VCaP (cell line): ENCODE data around the gene NBPF1.
"Not testable (repeated sequence)": the region's sequence is repeated elsewhere in the genome, so short reads cannot be mapped to it uniquely, and the experiment has no call there.

Experiments
- H3K27ac ChIP-seq: fragments of 450-650 bp; 2 replicates; pipeline ENCODE4 v1.5.1; 2017
- CTCF ChIP-seq: fragments of 450-650 bp; conservative IDR thresholded peaks from 2 replicates; pipeline ENCODE4 v1.5.1; 2017; ENCODE audit warnings: mild to moderate bottlenecking, moderate library complexity

Gene NBPF1

GRCh38 chr1:16612332-16613172 lies 812 bp downstream of the NBPF1 start:
- peak overlapping the region; percentile 88 for H3K27ac ChIP-seq
- TF ChIP-seq CTCF, result no peak

- H3K27ac ChIP-seq, result peak overlapping the region; percentile 88
Observed at GRCh38 chr1:16611981-16612331, 1.4 kb downstream of the NBPF1 start.

- H3K27ac ChIP-seq, result not testable (repeated sequence)
Observed at GRCh38 chr1:16611164-16611563, 2.2 kb downstream of the NBPF1 start.

GRCh38 chr1:16610553-16610952 lies 2.8 kb downstream of the NBPF1 start:
- H3K27ac ChIP-seq, result not testable (repeated sequence)

- H3K27ac ChIP-seq, result not testable (repeated sequence)
Observed at GRCh38 chr1:16609761-16610160, 3.6 kb downstream of the NBPF1 start.

- peak overlapping the region; percentile 70 for H3K27ac ChIP-seq
- no peak for TF ChIP-seq CTCF
Observed at GRCh38 chr1:16608838-16609560, 4.4 kb downstream of the NBPF1 start.

- peak overlapping the region; percentile 70 for H3K27ac ChIP-seq
Observed at GRCh38 chr1:16607853-16608815, 5.2 kb downstream of the NBPF1 start.

GRCh38 chr1:16607433-16607851 lies 5.9 kb downstream of the NBPF1 start:
- TF ChIP-seq CTCF, result no peak
- H3K27ac ChIP-seq, result peak overlapping the region; percentile 70

- peak overlapping the region; percentile 70; the same call in 1 of the 2 replicates for H3K27ac ChIP-seq
Observed at GRCh38 chr1:16606666-16607432, 6.5 kb downstream of the NBPF1 start.
